ENCODE data around the gene COL5A1.
"Not testable (repeated sequence)": the region's sequence is repeated elsewhere in the genome, so short reads cannot be mapped to it uniquely, and the experiment has no call there.

COL5A1 gene

GRCh38 chr9:134655586-134656333 lies 14.2 kb downstream of the COL5A1 start:
- DNase-seq, result no peak

DNA sequence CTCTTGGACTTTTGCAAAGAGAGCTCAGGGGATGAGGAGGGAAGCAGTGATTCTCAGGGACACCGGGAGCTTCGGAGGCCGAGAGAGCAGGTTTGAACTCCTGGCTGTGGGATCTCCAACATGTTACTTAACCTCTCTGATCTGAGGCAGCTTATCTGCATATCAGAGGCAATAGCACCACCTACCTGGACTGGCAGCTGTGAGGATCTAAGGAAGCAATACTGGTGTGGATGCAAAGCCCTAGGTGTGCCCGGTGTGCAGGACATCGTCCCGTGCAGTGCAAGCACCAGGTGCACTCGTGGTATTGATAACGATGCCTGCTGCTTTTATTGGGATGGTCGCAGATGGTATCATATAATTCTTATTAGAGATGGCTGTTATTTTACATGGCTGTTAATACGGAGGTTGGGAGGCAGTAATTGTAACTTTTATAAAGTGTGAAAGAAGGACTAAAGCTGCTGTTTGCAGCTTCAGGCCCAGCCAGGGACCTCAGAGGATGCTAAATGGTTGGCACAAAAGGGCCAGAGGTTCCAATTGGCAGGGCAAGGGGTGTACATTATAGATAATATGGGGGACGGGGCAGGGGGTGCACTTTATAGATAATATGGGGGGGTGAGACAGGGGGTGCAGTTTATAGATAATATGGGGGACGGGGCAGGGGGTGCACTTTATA lies 14.9 kb downstream of the COL5A1 start:
- no peak for DNase-seq

- DNase-seq, result no peak
These were observed 16.2 kb downstream of the COL5A1 start for GRCh38 chr9:134657666-134658377.

DNA sequence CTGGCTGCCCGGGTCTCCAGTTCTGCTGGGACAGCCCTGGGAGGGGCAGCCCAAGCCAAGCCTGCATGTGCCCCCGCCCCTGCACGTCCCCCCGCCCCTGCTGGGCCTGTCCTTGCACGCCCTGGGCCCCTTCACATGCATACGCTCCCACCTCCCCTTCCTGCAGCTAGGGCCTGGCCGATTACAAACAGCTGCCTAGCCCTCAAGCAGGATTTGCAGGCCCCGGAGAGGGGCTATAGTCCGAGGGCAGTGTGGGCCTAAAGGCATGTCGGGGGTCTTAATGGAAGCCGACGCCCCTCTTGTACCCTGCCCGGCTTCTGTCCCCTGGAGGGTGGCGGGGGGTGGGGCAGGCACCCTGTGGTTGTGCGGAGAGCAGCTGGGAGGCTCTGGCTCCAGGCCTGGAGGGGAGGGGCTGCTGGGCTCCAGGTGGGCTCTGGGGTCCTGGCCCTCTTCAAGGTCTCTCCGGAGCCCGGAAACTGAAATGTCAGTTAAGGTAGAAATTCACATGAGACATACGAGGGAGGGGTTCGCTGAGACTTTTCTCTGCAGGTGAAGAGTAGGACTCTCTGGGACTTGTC lies 16.9 kb downstream of the COL5A1 start:
- DNase-seq, result no peak

DNA sequence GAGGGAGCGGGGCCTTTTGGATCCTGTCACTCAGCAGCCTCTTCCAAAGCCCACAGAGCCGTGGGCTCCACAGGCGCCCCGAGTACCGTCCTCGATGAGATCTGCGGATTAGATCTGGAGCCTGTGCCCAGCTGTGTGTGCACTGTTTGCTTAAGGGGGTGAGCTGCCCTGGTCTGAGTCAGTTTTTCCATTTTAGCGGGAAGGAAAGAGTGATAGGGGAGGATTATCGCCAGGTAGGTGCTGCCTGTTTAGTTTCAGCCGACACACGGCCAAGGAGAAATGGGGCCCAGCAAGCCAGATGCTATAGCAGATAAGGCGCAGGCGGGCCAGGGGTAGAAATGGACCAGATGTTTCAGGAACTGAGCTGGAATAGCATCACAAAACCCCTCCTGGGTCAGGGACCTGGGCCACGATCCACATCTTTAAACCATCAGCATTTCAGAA lies 18.1 kb downstream of the COL5A1 start:
- no peak for DNase-seq

- DNase-seq, result no peak
These were observed 18.8 kb downstream of the COL5A1 start for GRCh38 chr9:134660407-134660806.

DNA sequence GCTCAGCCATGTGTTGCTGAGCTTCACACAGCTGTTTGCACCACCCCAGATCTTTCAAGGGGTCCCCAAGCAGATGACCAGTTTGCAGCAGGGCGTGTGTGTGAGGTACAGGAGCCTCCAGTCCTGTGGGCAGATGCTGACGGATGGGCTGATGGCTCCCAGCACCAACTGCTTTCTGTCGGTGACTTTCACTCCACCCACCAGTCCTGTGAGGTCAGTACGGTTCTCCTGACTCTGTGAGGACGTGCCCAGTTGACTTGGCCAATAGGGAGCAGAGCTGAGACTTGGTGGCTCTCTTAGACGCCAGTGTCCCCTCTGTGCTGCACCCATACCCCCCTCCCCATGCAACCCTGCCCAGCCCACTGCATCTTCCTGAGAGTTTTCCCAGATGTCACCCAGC lies 19.7 kb downstream of the COL5A1 start:
- no peak for DNase-seq

DNA sequence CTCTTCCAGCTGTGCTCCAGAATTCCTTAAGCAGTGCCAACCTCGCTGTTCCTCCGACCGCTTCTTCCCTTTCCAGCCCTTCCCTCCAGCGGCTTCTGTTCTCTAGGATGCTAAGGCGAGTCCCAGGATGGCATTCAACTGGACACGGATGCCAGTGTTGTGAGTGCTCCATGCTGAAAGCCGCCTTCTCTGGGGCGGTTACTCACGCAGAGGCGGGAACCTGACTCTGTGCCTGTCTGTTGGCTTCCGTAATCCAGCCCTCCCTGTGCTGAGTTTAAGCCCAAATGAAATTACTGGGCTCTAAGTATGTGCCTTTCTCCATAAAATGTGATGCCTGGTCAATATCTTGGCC lies 20.2 kb downstream of the COL5A1 start:
- no peak for DNase-seq

DNA sequence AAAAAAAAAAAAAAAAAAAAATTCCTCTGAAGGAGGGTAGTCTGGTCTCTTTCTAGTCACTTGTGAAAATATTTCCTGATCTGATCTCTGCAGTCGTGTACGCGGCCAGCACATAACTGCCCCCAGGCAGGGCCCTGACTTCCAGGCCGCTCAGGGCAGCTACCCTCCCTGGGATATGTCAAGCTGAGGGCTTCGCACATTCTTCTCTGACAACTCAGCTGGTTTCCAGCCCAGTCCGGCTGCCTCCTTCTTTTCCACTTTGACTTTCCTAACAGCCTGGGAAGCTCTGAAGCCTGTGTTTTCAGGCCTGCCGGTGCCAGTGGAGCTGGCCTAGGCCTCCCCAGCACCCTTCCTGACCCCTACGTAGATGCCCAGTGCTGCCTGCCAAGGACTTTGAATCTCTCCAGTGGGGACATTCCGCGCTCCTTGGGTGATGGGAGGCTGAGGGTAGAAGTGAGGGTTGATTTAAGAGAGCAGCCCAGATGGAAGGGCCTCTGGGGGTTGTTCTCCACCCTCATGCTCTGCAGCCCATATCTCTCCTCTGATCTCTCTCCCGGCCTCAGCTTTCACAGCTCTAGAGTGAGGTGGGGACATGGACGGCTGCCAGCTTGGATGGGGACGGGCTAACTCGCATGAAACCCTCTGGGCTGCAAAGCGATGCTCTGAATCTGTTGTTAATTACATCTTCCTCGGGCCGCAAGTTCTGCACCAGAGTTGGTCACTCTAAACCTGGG lies 20.7 kb downstream of the COL5A1 start:
- no peak for DNase-seq

DNA sequence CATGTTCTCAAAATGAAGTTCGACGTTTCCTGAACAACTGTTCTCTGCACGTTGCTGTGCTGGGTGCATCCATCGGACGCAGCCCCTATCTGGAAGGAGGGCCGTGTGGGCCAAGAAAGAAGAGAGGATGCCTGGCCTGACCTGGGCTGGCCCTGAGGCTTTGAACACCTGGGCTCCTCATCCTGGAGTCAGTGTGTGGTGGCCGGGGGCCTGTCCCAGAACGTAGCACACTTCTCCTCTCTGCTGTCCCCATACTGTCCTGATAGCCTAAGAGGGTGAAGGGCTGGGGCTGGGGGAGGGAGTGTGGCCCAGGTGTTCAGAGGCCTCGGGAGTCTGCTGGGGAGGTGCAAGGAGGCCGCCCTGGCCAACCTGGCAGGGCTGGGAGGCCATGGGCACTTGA lies 21.5 kb downstream of the COL5A1 start:
- DNase-seq, result no peak

- no peak for DNase-seq
These were observed 22.3 kb downstream of the COL5A1 start for GRCh38 chr9:134663753-134664415.

- DNase-seq, result no peak
These were observed 22.8 kb downstream of the COL5A1 start for GRCh38 chr9:134664446-134664845.

- no peak for DNase-seq
These were observed 24.6 kb downstream of the COL5A1 start for GRCh38 chr9:134666208-134666607.

DNA sequence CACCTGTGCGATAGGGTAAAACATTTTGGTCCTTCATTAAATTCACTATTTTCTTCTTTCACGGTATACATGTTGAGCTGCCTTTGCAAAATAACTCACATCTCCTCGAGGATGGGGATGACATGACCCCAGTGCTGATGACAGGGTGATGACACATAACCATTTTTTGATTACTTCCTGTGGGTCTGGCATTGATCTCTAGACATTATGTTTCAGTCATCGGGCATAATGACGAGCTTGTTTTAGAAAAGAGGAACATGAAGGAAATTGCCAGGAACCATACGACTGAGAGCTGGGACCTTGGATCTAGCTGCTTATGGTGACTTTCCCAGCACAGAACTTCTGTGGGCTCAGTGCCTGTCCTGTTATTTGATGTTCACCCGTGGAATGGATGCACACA lies 25.2 kb downstream of the COL5A1 start:
- DNase-seq, result no peak

DNA sequence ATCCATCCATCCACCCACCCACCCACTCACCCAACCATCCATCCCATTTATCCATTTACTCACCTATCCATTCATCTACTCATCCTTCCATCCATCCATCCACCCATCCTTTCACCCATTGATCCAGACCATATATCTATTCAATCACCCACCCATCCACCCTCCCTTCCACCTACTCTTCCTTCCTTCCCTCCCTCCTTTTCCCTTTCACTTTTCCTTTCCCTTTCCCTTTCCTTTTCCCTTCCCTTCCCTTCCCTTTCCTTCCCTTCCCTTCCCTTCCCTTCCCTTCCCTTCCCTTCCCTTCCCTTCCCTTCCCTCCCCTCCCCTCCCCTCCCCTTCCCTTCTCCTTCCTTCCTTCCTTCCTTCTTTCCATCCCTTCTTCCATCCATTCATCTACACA lies 27.4 kb downstream of the COL5A1 start:
- DNase-seq, result not testable (repeated sequence)

- DNase-seq, result no peak
These were observed 27.9 kb downstream of the COL5A1 start for GRCh38 chr9:134669399-134669955.

- no peak for DNase-seq
These were observed 28.5 kb downstream of the COL5A1 start for GRCh38 chr9:134670042-134670525.

- DNase-seq, result no peak
These were observed 29.3 kb downstream of the COL5A1 start for GRCh38 chr9:134670851-134671281.

DNA sequence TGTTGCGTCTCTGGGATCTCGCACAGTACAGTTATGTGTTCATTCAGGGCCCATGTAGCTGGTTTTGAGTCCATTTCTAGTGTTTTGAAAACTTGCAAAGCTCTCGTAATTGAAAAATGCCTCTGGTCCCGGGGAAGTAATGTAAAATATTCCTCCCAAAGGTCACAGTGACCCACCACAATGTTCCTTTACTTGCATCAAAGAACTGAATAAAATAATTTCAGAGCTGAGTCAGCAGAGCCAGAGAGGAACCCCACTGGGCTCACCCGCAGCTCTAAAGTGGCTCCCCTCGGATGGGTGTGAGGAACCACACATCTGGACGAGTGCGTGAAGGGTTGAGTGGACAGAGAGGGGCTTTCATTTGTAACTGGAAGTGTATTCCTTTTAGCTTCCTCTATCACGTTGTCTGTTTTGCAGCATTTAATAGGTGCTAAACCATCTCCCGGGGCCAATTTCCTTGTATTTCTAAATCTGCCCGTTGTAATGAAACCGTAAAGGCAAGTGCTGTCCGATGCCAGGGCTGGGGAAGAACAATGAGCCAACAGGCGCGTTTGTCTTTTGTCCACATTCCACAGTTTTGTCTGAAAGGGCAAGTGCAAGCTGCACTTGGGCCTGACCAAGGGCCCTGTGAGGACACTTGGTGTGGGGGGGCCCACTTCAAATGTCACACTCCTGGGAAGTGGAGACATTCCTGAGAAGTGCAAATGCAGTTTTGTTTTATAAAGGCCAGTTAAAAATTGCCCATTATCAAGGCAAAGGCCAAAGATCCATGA lies 29.9 kb downstream of the COL5A1 start:
- no peak for DNase-seq

DNA sequence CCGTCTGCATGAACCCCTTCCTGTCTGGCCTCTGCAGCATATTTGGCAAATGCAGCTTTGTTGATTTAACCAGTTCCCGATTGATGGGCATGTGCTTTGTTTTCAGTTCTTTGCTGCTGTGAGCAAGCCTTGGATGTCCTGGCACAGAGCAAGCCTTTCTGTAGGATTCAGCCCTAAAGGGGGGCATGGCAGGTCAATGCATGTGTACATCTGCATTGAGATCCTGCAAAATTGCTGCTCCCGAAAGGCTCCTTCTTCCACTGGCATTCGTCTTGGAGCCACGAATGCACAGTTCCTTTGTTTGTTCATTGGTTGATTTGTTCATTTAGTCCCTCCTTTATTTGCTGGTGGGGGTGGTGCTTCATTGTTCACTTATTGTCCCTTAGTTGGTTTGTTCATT lies 34.8 kb downstream of the COL5A1 start:
- no peak for DNase-seq

DNA sequence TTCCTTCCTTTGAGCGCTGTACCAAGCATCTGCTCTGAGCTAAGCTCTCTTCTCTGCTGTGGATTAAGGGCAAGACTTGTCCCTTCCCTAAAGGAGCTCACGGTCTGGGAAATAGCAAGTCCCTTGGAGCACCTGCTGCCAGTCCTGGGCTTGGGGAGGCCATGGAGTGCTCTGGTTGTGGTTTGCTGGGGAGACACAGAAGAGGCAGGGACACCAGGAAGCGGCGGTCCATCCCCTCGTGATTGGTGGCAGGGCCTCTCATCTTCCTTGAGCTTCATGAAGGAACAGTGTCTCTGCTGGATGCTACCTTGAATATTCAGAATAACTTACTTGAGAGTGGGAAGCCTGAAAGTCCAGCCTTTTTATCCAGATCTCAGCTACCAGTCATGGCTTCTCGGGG lies 35.3 kb downstream of the COL5A1 start:
- no peak for DNase-seq
